ENCODE results near the gene FAM13C.

- TF ChIP-seq MAX (IDR thresholded peaks at IDR 0.05; ENCODE audit: low read depth, low read length) (no peak), CTCF (IDR thresholded peaks at IDR 0.05; ENCODE audit: low read depth, low read length) (no peak)
These were observed 42.0 kb downstream of the FAM13C start for GRCh38 chr10:59320355-59320754.

Measured in NB4 (cell line).